HCT116 (cell line): ENCODE results near the gene MADD.

Source experiments
- CBX3 ChIP-seq: IDR thresholded peaks from 2 replicates; pipeline ENCODE4 v1.6.1; 2012; ENCODE audit warnings: low read depth
- CTCF ChIP-seq, 3 experiments: fragments of 200-600 bp in 1 of 3; sonication (generic) in 1 of 3; IDR thresholded peaks in 2 of 3; conservative IDR thresholded peaks in 1 of 3; 2 replicates each; pipeline ENCODE4 v1.5.1; 2012 to 2017; ENCODE audit warnings: low read depth in 2 of 3, low read length in 2 of 3, antibody characterized with exemption in 1 of 3, borderline replicate concordance in 1 of 3, control low read depth in 1 of 3, mild to moderate bottlenecking in 1 of 3, mixed read lengths in 1 of 3, mixed run types in 1 of 3, moderate library complexity in 1 of 3; ENCODE audit not compliant: insufficient read depth in 1 of 3
- EZH2 ChIP-seq: fragments of 200-600 bp; sonication (generic); IDR thresholded peaks from 2 replicates; pipeline ENCODE4 v1.6.1; 2017; ENCODE audit warnings: antibody characterized with exemption, mixed run types
- EZH2phosphoT487 ChIP-seq: fragments of 200-600 bp; IDR thresholded peaks from 2 replicates; pipeline ENCODE4 v1.6.1; 2018; ENCODE audit warnings: antibody characterized with exemption, borderline replicate concordance
- MAX ChIP-seq: IDR thresholded peaks from 2 replicates; pipeline ENCODE4 v1.6.1; 2012
- POLR2A ChIP-seq: IDR thresholded peaks from 2 replicates; pipeline ENCODE4 v1.7.0; 2011; ENCODE audit warnings: borderline replicate concordance; ENCODE audit not compliant: insufficient read depth, insufficient read length; ENCODE audit errors: extremely low read depth
- POLR2AphosphoS5 ChIP-seq: IDR thresholded peaks from 2 replicates; pipeline ENCODE4 v1.6.1; 2011; ENCODE audit warnings: mild to moderate bottlenecking, low read depth, low read length, moderate library complexity
- RAD21 ChIP-seq: IDR thresholded peaks from 2 replicates; pipeline ENCODE4 v1.6.1; 2012; ENCODE audit warnings: low read depth, mild to moderate bottlenecking
- REST ChIP-seq: IDR thresholded peaks from 2 replicates; pipeline ENCODE4 v1.6.1; 2012; ENCODE audit warnings: low read depth
- SRF ChIP-seq: IDR thresholded peaks from 2 replicates; pipeline ENCODE4 v1.6.1; 2012; ENCODE audit warnings: low read depth

- TF ChIP-seq EZH2phosphoT487, result no peak
- no peak for TF ChIP-seq SRF
- no peak for TF ChIP-seq POLR2AphosphoS5
- no peak for TF ChIP-seq REST
- TF ChIP-seq CTCF (IDR thresholded peaks at IDR 0.05 in 2 of 3, conservative IDR thresholded peaks at IDR 0.05 in 1 of 3; ENCODE audit: borderline replicate concordance in 1 of 3, insufficient read depth in 1 of 3, low read depth in 2 of 3, low read length in 2 of 3), result peak in 1 of 3 experiments; percentile 26; a peak in 2 of 6 replicates
- TF ChIP-seq EZH2, result no peak
- peak; percentile 14; the same call in 1 of the 2 replicates for TF ChIP-seq RAD21
- no peak for TF ChIP-seq CBX3
- TF ChIP-seq MAX, result peak; percentile 6; the same call in 1 of the 2 replicates
- no peak for TF ChIP-seq POLR2A
These were observed 668 bp downstream of the MADD start for GRCh38 chr11:47270331-47271271.
